Activated naive CD4-positive, alpha-beta T cell treated with anti-CD3 and anti-CD28 coated beads for 36 hours (primary cell): Measurements from ENCODE around the gene TOX3. TPM values are rescaled to one million over a fixed set of nuclear protein-coding genes. Genes with fewer than 3 reads are reported as not detected.

ENCODE experiments used
- CTCF ChIA-PET: fragments of 350-600 bp; sonication (Branson Sonifier 250); formaldehyde crosslinking; loops from one replicate; lab custom pipeline; 2021; ENCODE audit warnings: antibody characterized with exemption; lab: Charles Lee
- DNase-seq: peaks from one replicate; pipeline ENCODE4 v3.0.0-alpha.2; 2020
- H3K27ac Mint-ChIP-seq: one replicate; pipeline ENCODE4 v1.8.0; 2021; ENCODE audit warnings: mild to moderate bottlenecking, mixed read lengths
- H3K27me3 Mint-ChIP-seq: one replicate; pipeline ENCODE4 v1.8.0; 2021; ENCODE audit warnings: low read depth, mixed read lengths
- H3K36me3 Mint-ChIP-seq: one replicate; pipeline ENCODE4 v1.8.0; 2021; ENCODE audit warnings: low read depth, mixed read lengths
- H3K4me1 Mint-ChIP-seq: one replicate; pipeline ENCODE4 v1.8.0; 2021; ENCODE audit warnings: low read depth, mixed read lengths
- H3K4me3 Mint-ChIP-seq: one replicate; pipeline ENCODE4 v1.8.0; 2021; ENCODE audit warnings: mild to moderate bottlenecking, moderate library complexity, mixed read lengths
- H3K9me3 Mint-ChIP-seq: one replicate; pipeline ENCODE4 v1.8.0; 2021; ENCODE audit warnings: mixed read lengths
- intact Hi-C: fragments of 100-400 bp; cut with micrococcal nuclease; formaldehyde crosslinking; loops from one replicate; pipeline ENCODE4 v1.15.1; 2023
- total RNA-seq, 2 experiments: library from RNA; stranded (reverse); gene quantifications; one replicate each; pipeline ENCODE4 v1.2.3, GENCODE V29; 2021

The TOX3 gene
- total RNA-seq, 2 experiments from 2014 or later = not detected

- intact Hi-C loops = no loop called here
- H3K36me3 Mint-ChIP-seq = no peaks in the 10 kb centered on the region
Measured at GRCh38 chr16:52441886-52442285, 105.1 kb downstream of the TOX3 start.

GRCh38 chr16:52440248-52440647, 106.7 kb downstream of the TOX3 start:
- intact Hi-C loops = no loop called here
- no peaks in the 10 kb centered on the region for H3K36me3 Mint-ChIP-seq
- no peak overlapping the region for H3K27ac Mint-ChIP-seq
- H3K4me3 Mint-ChIP-seq = no peak overlapping the region
- DNase-seq = no peak
- H3K4me1 Mint-ChIP-seq = no peaks in the 10 kb centered on the region
- CTCF ChIA-PET = no interaction called here
- no peaks in the 10 kb centered on the region for H3K27me3 Mint-ChIP-seq
- H3K9me3 Mint-ChIP-seq = peaks cover 6% of the 10 kb centered on the region

More at GRCh38 chr16:52441886-52442285, 105.1 kb downstream of the TOX3 start:
- H3K9me3 Mint-ChIP-seq = peaks cover 6% of the 10 kb centered on the region
- DNase-seq = no peak
- no peak overlapping the region for H3K4me3 Mint-ChIP-seq
- H3K27ac Mint-ChIP-seq = no peak overlapping the region
- no peaks in the 10 kb centered on the region for H3K27me3 Mint-ChIP-seq
- CTCF ChIA-PET = no interaction called here
- no peaks in the 10 kb centered on the region for H3K4me1 Mint-ChIP-seq

GRCh38 chr16:52439750-52440149, 107.2 kb downstream of the TOX3 start:
- H3K4me3 Mint-ChIP-seq = no peak overlapping the region
- CTCF ChIA-PET = no interaction called here

GRCh38 chr16:52439171-52439701, 107.7 kb downstream of the TOX3 start:
- intact Hi-C loops = no loop called here
- H3K27me3 Mint-ChIP-seq = no peaks in the 10 kb centered on the region
- no peak overlapping the region for H3K4me3 Mint-ChIP-seq
- no peaks in the 10 kb centered on the region for H3K4me1 Mint-ChIP-seq
- H3K27ac Mint-ChIP-seq = no peak overlapping the region
- no peaks in the 10 kb centered on the region for H3K36me3 Mint-ChIP-seq
- CTCF ChIA-PET = no interaction called here
- no peak for DNase-seq
- H3K9me3 Mint-ChIP-seq = peaks cover 9% of the 10 kb centered on the region

More at GRCh38 chr16:52439750-52440149, 107.2 kb downstream of the TOX3 start:
- intact Hi-C loops = no loop called here
- H3K9me3 Mint-ChIP-seq = peaks cover 6% of the 10 kb centered on the region
- DNase-seq = no peak
- H3K27ac Mint-ChIP-seq = no peak overlapping the region
- no peaks in the 10 kb centered on the region for H3K27me3 Mint-ChIP-seq
- no peaks in the 10 kb centered on the region for H3K36me3 Mint-ChIP-seq
- H3K4me1 Mint-ChIP-seq = no peaks in the 10 kb centered on the region

- Mint-ChIP-seq H3K36me3 (no peaks in the 10 kb centered on the region), H3K4me3 (no peak overlapping the region), H3K4me1 (no peaks in the 10 kb centered on the region), H3K27me3 (no peaks in the 10 kb centered on the region), H3K27ac (no peak overlapping the region), H3K9me3 (peaks cover 10% of the 10 kb centered on the region)
- intact Hi-C loops = no loop called here
- CTCF ChIA-PET = no interaction called here
- DNase-seq = no peak
Measured at GRCh38 chr16:52437277-52437670, 109.7 kb downstream of the TOX3 start.

GRCh38 chr16:52436339-52437276, 110.3 kb downstream of the TOX3 start:
- Mint-ChIP-seq H3K27me3 (no peaks in the 10 kb centered on the region), H3K4me1 (no peaks in the 10 kb centered on the region), H3K4me3 (no peak overlapping the region), H3K36me3 (no peaks in the 10 kb centered on the region), H3K27ac (no peak overlapping the region), H3K9me3 (peaks cover 11% of the 10 kb centered on the region)
- DNase-seq = no peak
- CTCF ChIA-PET = no interaction called here
- intact Hi-C loops = no loop called here

GRCh38 chr16:52434224-52434623, 112.7 kb downstream of the TOX3 start:
- CTCF ChIA-PET = no interaction called here
- no peak overlapping the region for H3K27ac Mint-ChIP-seq
- H3K4me3 Mint-ChIP-seq = no peak overlapping the region
- no peaks in the 10 kb centered on the region for H3K27me3 Mint-ChIP-seq
- no peaks in the 10 kb centered on the region for H3K36me3 Mint-ChIP-seq
- H3K4me1 Mint-ChIP-seq = no peaks in the 10 kb centered on the region
- no peak for DNase-seq
- intact Hi-C loops = no loop called here
- H3K9me3 Mint-ChIP-seq = peaks cover 7% of the 10 kb centered on the region

GRCh38 chr16:52433643-52434042, 113.3 kb downstream of the TOX3 start:
- no peak overlapping the region for H3K27ac Mint-ChIP-seq
- H3K36me3 Mint-ChIP-seq = no peaks in the 10 kb centered on the region
- intact Hi-C loops = no loop called here
- no peak for DNase-seq
- no peaks in the 10 kb centered on the region for H3K4me1 Mint-ChIP-seq
- H3K4me3 Mint-ChIP-seq = no peak overlapping the region
- CTCF ChIA-PET = no interaction called here
- H3K9me3 Mint-ChIP-seq = peaks cover 5% of the 10 kb centered on the region
- H3K27me3 Mint-ChIP-seq = no peaks in the 10 kb centered on the region

- DNase-seq = no peak
- CTCF ChIA-PET = interaction anchor here (0.6 kb wide), 1 partner anchor 20 kb away, joined by 3 read pairs; no protein-coding TSS in a partner anchor
- H3K4me3 Mint-ChIP-seq = no peak overlapping the region
Measured at GRCh38 chr16:52424591-52424990, 122.4 kb downstream of the TOX3 start.

GRCh38 chr16:52422307-52422706, 124.6 kb downstream of the TOX3 start:
- Mint-ChIP-seq H3K4me3 (no peak overlapping the region), H3K9me3 (peaks cover 1% of the 10 kb centered on the region), H3K4me1 (no peaks in the 10 kb centered on the region), H3K27me3 (no peaks in the 10 kb centered on the region), H3K36me3 (no peaks in the 10 kb centered on the region), H3K27ac (no peak overlapping the region)
- intact Hi-C loops = no loop called here
- DNase-seq = no peak
- CTCF ChIA-PET = no interaction called here

More at GRCh38 chr16:52424591-52424990, 122.4 kb downstream of the TOX3 start:
- intact Hi-C loops = no loop called here
- no peaks in the 10 kb centered on the region for H3K36me3 Mint-ChIP-seq
- no peaks in the 10 kb centered on the region for H3K27me3 Mint-ChIP-seq
- H3K27ac Mint-ChIP-seq = no peak overlapping the region
- peaks cover 1% of the 10 kb centered on the region for H3K9me3 Mint-ChIP-seq
- no peaks in the 10 kb centered on the region for H3K4me1 Mint-ChIP-seq

- Mint-ChIP-seq H3K4me3 (no peak overlapping the region), H3K9me3 (peaks cover 4% of the 10 kb centered on the region), H3K4me1 (no peaks in the 10 kb centered on the region), H3K36me3 (no peaks in the 10 kb centered on the region), H3K27me3 (no peaks in the 10 kb centered on the region), H3K27ac (no peak overlapping the region)
- intact Hi-C loops = no loop called here
- DNase-seq = no peak
- CTCF ChIA-PET = no interaction called here
Measured at GRCh38 chr16:52418201-52418600, 128.7 kb downstream of the TOX3 start.

GRCh38 chr16:52416888-52417287, 130.1 kb downstream of the TOX3 start:
- no peaks in the 10 kb centered on the region for H3K27me3 Mint-ChIP-seq
- DNase-seq = no peak
- peaks cover 4% of the 10 kb centered on the region for H3K9me3 Mint-ChIP-seq
- no peaks in the 10 kb centered on the region for H3K36me3 Mint-ChIP-seq
- intact Hi-C loops = no loop called here
- no peak overlapping the region for H3K27ac Mint-ChIP-seq
- CTCF ChIA-PET = no interaction called here
- H3K4me3 Mint-ChIP-seq = no peak overlapping the region
- no peaks in the 10 kb centered on the region for H3K4me1 Mint-ChIP-seq

- Mint-ChIP-seq H3K4me3 (no peak overlapping the region), H3K27me3 (no peaks in the 10 kb centered on the region), H3K27ac (no peak overlapping the region), H3K9me3 (peaks cover 1% of the 10 kb centered on the region), H3K4me1 (no peaks in the 10 kb centered on the region), H3K36me3 (no peaks in the 10 kb centered on the region)
- CTCF ChIA-PET = no interaction called here
- intact Hi-C loops = no loop called here
- no peak for DNase-seq
Measured at GRCh38 chr16:52411011-52411410, 135.9 kb downstream of the TOX3 start.
